ENCODE results near the gene TTYH2. TPM values are rescaled to one million over a fixed set of nuclear protein-coding genes. Genes with fewer than 3 reads are reported as not detected.

Gene TTYH2
- total RNA-seq, 1 donor = 1.4 TPM

- H3K4me3 ChIP-seq (ENCODE audit: insufficient read depth, low read length) = no peak overlapping the region
- TF ChIP-seq, protein P1, sequence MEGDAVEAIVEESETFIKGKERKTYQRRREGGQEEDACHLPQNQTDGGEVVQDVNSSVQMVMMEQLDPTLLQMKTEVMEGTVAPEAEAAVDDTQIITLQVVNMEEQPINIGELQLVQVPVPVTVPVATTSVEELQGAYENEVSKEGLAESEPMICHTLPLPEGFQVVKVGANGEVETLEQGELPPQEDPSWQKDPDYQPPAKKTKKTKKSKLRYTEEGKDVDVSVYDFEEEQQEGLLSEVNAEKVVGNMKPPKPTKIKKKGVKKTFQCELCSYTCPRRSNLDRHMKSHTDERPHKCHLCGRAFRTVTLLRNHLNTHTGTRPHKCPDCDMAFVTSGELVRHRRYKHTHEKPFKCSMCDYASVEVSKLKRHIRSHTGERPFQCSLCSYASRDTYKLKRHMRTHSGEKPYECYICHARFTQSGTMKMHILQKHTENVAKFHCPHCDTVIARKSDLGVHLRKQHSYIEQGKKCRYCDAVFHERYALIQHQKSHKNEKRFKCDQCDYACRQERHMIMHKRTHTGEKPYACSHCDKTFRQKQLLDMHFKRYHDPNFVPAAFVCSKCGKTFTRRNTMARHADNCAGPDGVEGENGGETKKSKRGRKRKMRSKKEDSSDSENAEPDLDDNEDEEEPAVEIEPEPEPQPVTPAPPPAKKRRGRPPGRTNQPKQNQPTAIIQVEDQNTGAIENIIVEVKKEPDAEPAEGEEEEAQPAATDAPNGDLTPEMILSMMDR (IDR thresholded peaks at IDR 0.05; ENCODE audit: extremely low read depth, low read depth, low read length) = no peak
- no peaks in the 10 kb centered on the region for H3K36me3 ChIP-seq (ENCODE audit: insufficient read depth, low read length)
- H3K27ac ChIP-seq (ENCODE audit: low read depth, low read length) = no peak overlapping the region
- H4K20me1 ChIP-seq (ENCODE audit: insufficient read depth, low read length) = no peaks in the 10 kb centered on the region
- no peak overlapping the region for H2AFZ ChIP-seq (ENCODE audit: low read length)
- H3K9me3 ChIP-seq (ENCODE audit: low read depth, low read length) = no peaks in the 10 kb centered on the region
- no peaks in the 10 kb centered on the region for H3K4me1 ChIP-seq (ENCODE audit: insufficient read depth, low read length)
- H3K27me3 ChIP-seq (ENCODE audit: insufficient read depth, low read length) = no peaks in the 10 kb centered on the region
- H3K79me2 ChIP-seq (ENCODE audit: insufficient read depth, low read length) = no peaks in the 10 kb centered on the region
- H3K4me2 ChIP-seq (ENCODE audit: insufficient read depth, low read length) = no peak overlapping the region
- DNase-seq (ENCODE audit: insufficient read length, low spot score, missing footprints) = no peak
These were observed 79.1 kb downstream of the TTYH2 start for GRCh38 chr17:74292495-74292894.

GRCh38 chr17:74295625-74296547, 82.5 kb downstream of the TTYH2 start:
- H2AFZ ChIP-seq (ENCODE audit: low read length) = no peak overlapping the region
- no peak overlapping the region for H3K4me2 ChIP-seq (ENCODE audit: insufficient read depth, low read length)

GRCh38 chr17:74296548-74296936, 83.2 kb downstream of the TTYH2 start:
- no peaks in the 10 kb centered on the region for H3K36me3 ChIP-seq (ENCODE audit: insufficient read depth, low read length)
- H3K4me2 ChIP-seq (ENCODE audit: insufficient read depth, low read length) = no peak overlapping the region
- H3K79me2 ChIP-seq (ENCODE audit: insufficient read depth, low read length) = no peaks in the 10 kb centered on the region
- H3K9me3 ChIP-seq (ENCODE audit: low read depth, low read length) = no peaks in the 10 kb centered on the region
- H3K4me3 ChIP-seq (ENCODE audit: insufficient read depth, low read length) = no peak overlapping the region
- H4K20me1 ChIP-seq (ENCODE audit: insufficient read depth, low read length) = no peaks in the 10 kb centered on the region
- DNase-seq (ENCODE audit: insufficient read length, low spot score, missing footprints) = peak; percentile 64
- TF ChIP-seq, protein P1 (IDR thresholded peaks at IDR 0.05; ENCODE audit: extremely low read depth, low read depth, low read length) = peak; percentile 60
- H3K27me3 ChIP-seq (ENCODE audit: insufficient read depth, low read length) = no peaks in the 10 kb centered on the region
- H2AFZ ChIP-seq (ENCODE audit: low read length) = no peak overlapping the region
- H3K4me1 ChIP-seq (ENCODE audit: insufficient read depth, low read length) = no peaks in the 10 kb centered on the region
- H3K27ac ChIP-seq (ENCODE audit: low read depth, low read length) = no peak overlapping the region

More at GRCh38 chr17:74295625-74296547, 82.5 kb downstream of the TTYH2 start:
- Histone ChIP-seq H3K4me1 (ENCODE audit: insufficient read depth, low read length) (no peaks in the 10 kb centered on the region), H3K79me2 (ENCODE audit: insufficient read depth, low read length) (no peaks in the 10 kb centered on the region), H3K36me3 (ENCODE audit: insufficient read depth, low read length) (no peaks in the 10 kb centered on the region), H4K20me1 (ENCODE audit: insufficient read depth, low read length) (no peaks in the 10 kb centered on the region), H3K27ac (ENCODE audit: low read depth, low read length) (no peak overlapping the region), H3K27me3 (ENCODE audit: insufficient read depth, low read length) (no peaks in the 10 kb centered on the region), H3K9me3 (ENCODE audit: low read depth, low read length) (no peaks in the 10 kb centered on the region), H3K4me3 (ENCODE audit: insufficient read depth, low read length) (no peak overlapping the region)
- peak; percentile 32 for DNase-seq (ENCODE audit: insufficient read length, low spot score, missing footprints)
- TF ChIP-seq, protein P1 (IDR thresholded peaks at IDR 0.05; ENCODE audit: extremely low read depth, low read depth, low read length) = no peak

- TF ChIP-seq, protein P1 (IDR thresholded peaks at IDR 0.05; ENCODE audit: extremely low read depth, low read depth, low read length) = no peak
- H3K9me3 ChIP-seq (ENCODE audit: low read depth, low read length) = no peaks in the 10 kb centered on the region
- no peak overlapping the region for H3K27ac ChIP-seq (ENCODE audit: low read depth, low read length)
- no peak overlapping the region for H2AFZ ChIP-seq (ENCODE audit: low read length)
- H3K36me3 ChIP-seq (ENCODE audit: insufficient read depth, low read length) = no peaks in the 10 kb centered on the region
- H3K27me3 ChIP-seq (ENCODE audit: insufficient read depth, low read length) = no peaks in the 10 kb centered on the region
- H3K4me1 ChIP-seq (ENCODE audit: insufficient read depth, low read length) = no peaks in the 10 kb centered on the region
- H4K20me1 ChIP-seq (ENCODE audit: insufficient read depth, low read length) = no peaks in the 10 kb centered on the region
- H3K4me3 ChIP-seq (ENCODE audit: insufficient read depth, low read length) = no peak overlapping the region
- no peaks in the 10 kb centered on the region for H3K79me2 ChIP-seq (ENCODE audit: insufficient read depth, low read length)
- peak; percentile 86 for DNase-seq (ENCODE audit: insufficient read length, low spot score, missing footprints)
- H3K4me2 ChIP-seq (ENCODE audit: insufficient read depth, low read length) = no peak overlapping the region
These were observed 84.6 kb downstream of the TTYH2 start for GRCh38 chr17:74297941-74298340.
